ENCODE results near the gene EIF5.

The EIF5 gene

DNA sequence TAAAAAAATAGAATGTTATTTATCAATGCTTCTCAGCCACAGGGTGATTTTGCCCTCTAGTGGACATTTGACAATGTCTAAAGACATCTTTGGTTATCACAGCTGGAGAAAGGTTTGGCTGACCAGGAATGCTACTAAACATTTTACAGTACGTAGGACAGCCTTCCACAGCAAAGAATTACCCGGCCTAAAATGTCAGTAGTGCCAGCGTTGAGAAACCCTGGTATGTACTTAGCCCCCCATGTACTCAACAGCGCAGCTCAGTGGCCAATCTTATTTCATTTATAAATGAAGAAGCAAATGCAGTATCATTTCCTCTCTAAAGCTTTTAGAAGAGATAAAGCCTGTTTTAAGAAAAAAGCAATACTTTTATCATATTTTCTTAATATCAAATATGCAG is 57.0 kb downstream of the EIF5 start:
- Histone ChIP-seq H3K4me2 (peak overlapping the region in 4 of 11 experiments; percentile 27 to 74 (median 41); a peak in 6 of 22 replicates), H4K20me1 (peaks cover 93 to 100% (median 100%) of the 10 kb centered on the region in 11 experiments)

DNA sequence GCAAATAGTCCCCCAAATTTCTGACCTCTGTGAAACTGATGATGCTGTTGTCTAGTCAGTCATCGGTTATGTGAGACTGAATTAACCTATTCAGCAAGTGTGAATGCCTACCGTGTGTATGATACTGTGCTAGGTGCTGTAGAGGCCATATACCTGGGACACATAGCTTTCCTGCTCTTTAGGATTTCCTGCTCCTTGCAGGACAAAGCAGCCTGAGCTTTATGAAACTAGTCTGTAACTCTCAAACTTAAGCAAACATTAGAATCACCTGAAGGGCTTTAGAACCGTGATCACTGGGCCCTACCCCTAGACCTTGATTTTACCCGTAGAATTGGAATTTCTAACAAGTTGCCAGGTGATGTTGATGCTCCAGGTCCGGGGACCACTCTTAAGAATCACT is 58.1 kb downstream of the EIF5 start:
- H3K4me3 ChIP-seq = no peak overlapping the region
- H3K4me2 ChIP-seq = peak overlapping the region in 4 of 11 experiments; percentile 12 to 74 (median 38); a peak in 6 of 22 replicates

More for the DNA sequence above, 57.0 kb downstream of the EIF5 start:
- Histone ChIP-seq H3K4me1 (peaks cover 38 to 86% (median 59%) of the 10 kb centered on the region in 10 experiments), H3K9ac (peak overlapping the region in 2 of 11 experiments; percentile 25 to 41; a peak in 1 of 22 replicates), H3K36me3 (peaks cover 0 to 8% (median 0%) of the 10 kb centered on the region in 11 experiments; a peak in 3 of 22 replicates), H3K4me3 (no peak overlapping the region), H3K27ac (peak overlapping the region in 2 of 11 experiments; percentile 9 to 36; a peak in 1 of 22 replicates), H3K9me3 (replicated peaks in 1 of 11) (no peaks in the 10 kb centered on the region), H3K27me3 (no peaks in the 10 kb centered on the region)
- no peak for TF ChIP-seq Cebpa-rat (IDR thresholded peaks at IDR 0.05)

DNA sequence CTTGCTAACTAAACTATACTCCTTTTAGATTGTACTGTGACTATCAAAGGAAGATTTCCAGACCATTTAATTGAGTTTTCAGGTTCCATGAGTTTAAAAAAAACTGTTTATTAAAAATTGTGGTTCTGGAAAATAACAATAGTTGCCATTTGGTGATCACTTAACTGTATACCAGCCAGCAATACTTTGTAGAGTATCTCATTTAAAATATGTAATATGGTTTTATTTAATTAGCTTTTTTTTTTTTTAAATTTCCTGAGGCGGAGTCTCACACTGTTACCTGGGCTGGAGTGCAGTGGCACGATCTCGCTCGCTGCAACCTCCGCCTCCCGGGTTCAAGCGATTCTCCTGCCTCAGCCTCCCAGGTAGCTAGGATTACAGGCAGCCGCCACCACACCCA is 58.5 kb downstream of the EIF5 start:
- no peaks in the 10 kb centered on the region for H3K27me3 ChIP-seq
- peak overlapping the region in 1 of 11 experiments; percentile 32; a peak in 1 of 22 replicates for H3K9ac ChIP-seq
- H3K4me3 ChIP-seq = no peak overlapping the region
- peaks cover 0 to 11% (median under 1%) of the 10 kb centered on the region in 11 experiments; a peak in 7 of 22 replicates for H3K36me3 ChIP-seq
- peaks cover 32 to 96% (median 55%) of the 10 kb centered on the region in 10 experiments for H3K4me1 ChIP-seq
- H3K4me2 ChIP-seq = peak overlapping the region in 4 of 11 experiments; percentile 12 to 79 (median 58); a peak in 6 of 22 replicates
- peaks cover 88 to 100% (median 99%) of the 10 kb centered on the region in 11 experiments for H4K20me1 ChIP-seq
- no peaks in the 10 kb centered on the region for H3K9me3 ChIP-seq (replicated peaks in 1 of 11)
- TF ChIP-seq Cebpa-rat (IDR thresholded peaks at IDR 0.05) = no peak
- H3K27ac ChIP-seq = 0 out of 22 replicates have a peak overlapping the region, but pooled peaks of 1 of the 11 experiments have one; percentile 6

More for the DNA sequence above, 58.1 kb downstream of the EIF5 start:
- H3K27ac ChIP-seq = no peak overlapping the region
- H3K4me1 ChIP-seq = peaks cover 37 to 96% (median 59%) of the 10 kb centered on the region in 10 experiments
- no peaks in the 10 kb centered on the region for H3K27me3 ChIP-seq
- peaks cover 89 to 100% (median 99%) of the 10 kb centered on the region in 11 experiments for H4K20me1 ChIP-seq
- peaks cover 0 to 8% (median 0%) of the 10 kb centered on the region in 11 experiments; a peak in 6 of 22 replicates for H3K36me3 ChIP-seq
- H3K9me3 ChIP-seq (replicated peaks in 1 of 11) = no peaks in the 10 kb centered on the region
- TF ChIP-seq Cebpa-rat (IDR thresholded peaks at IDR 0.05) = no peak
- peak overlapping the region in 1 of 11 experiments; percentile 32; a peak in 1 of 22 replicates for H3K9ac ChIP-seq

GRCh38 chr14:103393070-103393469 is 59.0 kb downstream of the EIF5 start:
- Histone ChIP-seq H4K20me1 (peaks cover 88 to 100% (median 99%) of the 10 kb centered on the region in 11 experiments), H3K36me3 (peaks cover 0 to 16% (median 5%) of the 10 kb centered on the region in 11 experiments; a peak in 6 of 22 replicates), H3K4me2 (peak overlapping the region in 3 of 11 experiments; percentile 24 to 79 (median 74); a peak in 6 of 22 replicates), H3K9me3 (replicated peaks in 1 of 11) (no peaks in the 10 kb centered on the region; a peak in 1 of 22 replicates), H3K9ac (peak overlapping the region in 2 of 11 experiments; percentile 32 to 52; a peak in 2 of 22 replicates), H3K4me3 (no peak overlapping the region), H3K27me3 (no peaks in the 10 kb centered on the region), H3K4me1 (peaks cover 27 to 96% (median 51%) of the 10 kb centered on the region in 10 experiments), H3K27ac (0 out of 22 replicates have a peak overlapping the region, but pooled peaks of 1 of the 11 experiments have one; percentile 6)
- TF ChIP-seq Cebpa-rat (IDR thresholded peaks at IDR 0.05) = no peak

DNA sequence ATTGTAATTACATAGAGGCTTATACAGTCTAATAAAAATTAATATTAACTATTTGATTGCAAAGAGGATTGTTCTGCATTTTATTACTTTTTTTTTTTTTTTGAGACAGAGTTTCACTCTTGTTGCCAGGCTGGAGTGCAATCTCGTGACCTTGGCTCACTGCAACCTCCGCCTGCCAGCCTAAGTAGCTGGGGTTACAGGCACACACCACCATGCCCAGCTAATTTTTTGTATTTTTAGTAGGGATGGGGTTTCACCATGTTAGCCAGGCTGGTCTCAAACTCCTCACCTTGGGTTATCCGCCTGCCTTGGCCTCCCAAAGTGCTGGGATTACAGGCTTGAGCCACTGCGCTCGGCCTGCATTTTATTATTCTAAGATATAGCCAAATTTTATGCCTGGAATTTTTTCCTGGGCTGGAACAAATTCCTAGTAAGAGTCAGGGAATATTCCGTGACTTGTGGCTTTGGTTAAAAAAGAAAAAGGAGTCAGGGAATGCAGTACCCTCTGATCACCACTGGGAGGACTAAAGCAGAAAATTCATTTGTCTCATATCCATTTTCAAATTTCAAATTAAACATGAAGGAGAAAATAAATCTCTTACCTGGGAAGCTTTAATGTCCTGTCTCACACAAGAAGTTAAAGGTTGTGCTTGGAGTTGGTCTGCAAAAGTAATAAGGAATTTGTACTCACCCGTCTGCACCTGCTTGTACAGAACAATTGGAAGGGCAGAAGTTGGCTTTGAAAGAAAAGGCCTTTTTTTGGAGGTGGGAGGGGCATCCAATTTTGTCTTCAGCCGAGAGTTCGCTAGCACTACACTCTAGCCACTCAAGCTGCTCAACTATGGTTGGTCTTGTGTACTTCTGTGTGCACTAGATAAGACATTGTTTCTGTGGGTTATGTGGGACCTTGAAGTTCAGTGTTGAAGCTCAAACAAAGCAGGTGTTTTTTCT is 59.9 kb downstream of the EIF5 start:
- Histone ChIP-seq H3K4me3 (no peak overlapping the region), H3K36me3 (peaks cover 0 to 25% (median 0%) of the 10 kb centered on the region in 11 experiments; a peak in 6 of 22 replicates), H3K27ac (no peak overlapping the region), H3K9ac (0 out of 22 replicates have a peak overlapping the region, but pooled peaks of 1 of the 11 experiments have one; percentile 27), H4K20me1 (peaks cover 84 to 100% (median 99%) of the 10 kb centered on the region in 11 experiments), H3K4me1 (peaks cover 20 to 96% (median 45%) of the 10 kb centered on the region in 10 experiments), H3K9me3 (replicated peaks in 1 of 11) (no peaks in the 10 kb centered on the region; a peak in 1 of 22 replicates), H3K27me3 (no peaks in the 10 kb centered on the region), H3K4me2 (peak overlapping the region in 10 of 11 experiments; percentile 35 to 89 (median 54); a peak in 18 of 22 replicates)
- no peak for TF ChIP-seq Cebpa-rat (IDR thresholded peaks at IDR 0.05)
